HepG2 (cell line): ENCODE results near the gene PRR22. TPM values are rescaled to one million over a fixed set of nuclear protein-coding genes. Genes with fewer than 3 reads are reported as not detected.
A peak's percentile ranks its signal among the peaks of the same experiment; 100 is the strongest.

Experiments used
- ATF4 ChIP-seq, 2 experiments: fragments of 450-650 bp in 1 of 2; sonication (generic) in 1 of 2; formaldehyde crosslinking; IDR thresholded peaks; 2 replicates each; pipeline versions ENCODE4 v1.5.0 to v1.8.0; 2020 to 2022; ENCODE audit warnings: mild to moderate bottlenecking in 1 of 2, missing genetic modification reagents in 1 of 2
- FOSL2 ChIP-seq: sonication (generic); formaldehyde crosslinking; IDR thresholded peaks from 2 replicates; pipeline ENCODE4 v1.4.0; 2020; ENCODE audit warnings: missing genetic modification reagents
- FOXC1 ChIP-seq: sonication (generic); formaldehyde crosslinking; IDR thresholded peaks from 2 replicates; pipeline ENCODE4 v1.8.0; 2022; ENCODE audit warnings: mild to moderate bottlenecking, missing genetic modification reagents, borderline replicate concordance
- FOXK2 ChIP-seq: fragments of 450-650 bp; IDR thresholded peaks from 2 replicates; pipeline ENCODE4 v1.6.1; 2016
- GLI4 ChIP-seq: sonication (generic); formaldehyde crosslinking; IDR thresholded peaks from 2 replicates; pipeline ENCODE4 v1.5.1; 2020; ENCODE audit warnings: missing genetic modification reagents, mild to moderate bottlenecking, moderate library complexity, borderline replicate concordance
- KAT8 ChIP-seq: IDR thresholded peaks from 2 replicates; pipeline ENCODE4 v1.6.1; 2016; ENCODE audit warnings: missing genetic modification reagents, missing compliant biosample characterization
- KMT2A ChIP-seq: sonication (generic); formaldehyde crosslinking; IDR thresholded peaks from 2 replicates; pipeline ENCODE4 v1.4.0; 2020; ENCODE audit warnings: missing genetic modification reagents
- MXD4 ChIP-seq: IDR thresholded peaks from 2 replicates; pipeline ENCODE4 v1.6.1; 2016; ENCODE audit warnings: mild to moderate bottlenecking, missing biosample characterization, missing genetic modification reagents
- NPAS2 ChIP-seq: sonication (generic); formaldehyde crosslinking; IDR thresholded peaks from 2 replicates; pipeline ENCODE4 v1.8.0; 2022; ENCODE audit warnings: mild to moderate bottlenecking, missing genetic modification reagents, borderline replicate concordance
- PAX8 ChIP-seq: sonication (generic); formaldehyde crosslinking; IDR thresholded peaks from 2 replicates; pipeline ENCODE4 v1.8.0; 2022; ENCODE audit warnings: mild to moderate bottlenecking, missing genetic modification reagents, borderline replicate concordance
- REL ChIP-seq: sonication (generic); formaldehyde crosslinking; conservative IDR thresholded peaks from 2 replicates; pipeline ENCODE4 v1.8.0; 2022; ENCODE audit warnings: mild to moderate bottlenecking, missing genetic modification reagents, moderate library complexity
- RELA ChIP-seq: sonication (generic); formaldehyde crosslinking; IDR thresholded peaks from 2 replicates; pipeline ENCODE4 v1.4.0; 2020; ENCODE audit warnings: missing genetic modification reagents
- RERE ChIP-seq: IDR thresholded peaks from 2 replicates; pipeline ENCODE4 v1.6.1; 2016; ENCODE audit warnings: low read depth, missing genetic modification reagents, missing compliant biosample characterization
- SATB2 ChIP-seq: sonication (generic); formaldehyde crosslinking; IDR thresholded peaks from 2 replicates; pipeline ENCODE4 v1.5.0; 2020; ENCODE audit warnings: missing genetic modification reagents
- ZBTB21 ChIP-seq: sonication (generic); formaldehyde crosslinking; IDR thresholded peaks from 2 replicates; pipeline ENCODE4 v1.4.0; 2020; ENCODE audit warnings: missing genetic modification reagents
- ZBTB7A ChIP-seq: sonication (generic); formaldehyde crosslinking; IDR thresholded peaks from 2 replicates; pipeline ENCODE4 v1.8.0; 2022; ENCODE audit warnings: mild to moderate bottlenecking, missing genetic modification reagents
- ZNF230 ChIP-seq: sonication (generic); formaldehyde crosslinking; IDR thresholded peaks from 2 replicates; pipeline ENCODE4 v1.4.0; 2020; ENCODE audit warnings: mild to moderate bottlenecking, missing genetic modification reagents
- ZNF335 ChIP-seq: sonication (generic); formaldehyde crosslinking; IDR thresholded peaks from 2 replicates; pipeline ENCODE4 v1.4.0; 2020; ENCODE audit warnings: missing genetic modification reagents
- ZNF343 ChIP-seq: sonication (generic); formaldehyde crosslinking; IDR thresholded peaks from 2 replicates; pipeline ENCODE4 v1.4.0; 2020; ENCODE audit warnings: mild to moderate bottlenecking, missing genetic modification reagents
- ZNF770 ChIP-seq: sonication (generic); formaldehyde crosslinking; IDR thresholded peaks from 2 replicates; pipeline ENCODE4 v1.5.0; 2020; ENCODE audit warnings: mild to moderate bottlenecking, missing genetic modification reagents
- polyA plus RNA-seq, 8 experiments: library from polyadenylated mRNA; depleted of rRNA in 3 of 8; stranded (reverse) in 7 of 8; unstranded in 1 of 8; fragments of >200 nt; fragmentation: Illumina TruSeq in 4 of 8; extraction: Trizol in 4 of 8; gene quantifications; 2 replicates each; pipeline versions ENCODE4 v1.2.1 to v1.2.3, GENCODE V29; 2011 to 2016; ENCODE audit warnings: low read depth in 4 of 8, missing spikeins in 1 of 8, mixed read lengths in 1 of 8; ENCODE audit not compliant: insufficient read depth in 1 of 8
- total RNA-seq, 5 experiments: library from RNA; depleted of rRNA; stranded (reverse); fragments of >200 nt; fragmentation: Illumina TruSeq; extraction: Trizol; gene quantifications; 2 replicates each; pipeline ENCODE4 v1.2.3, GENCODE V29; 2016; ENCODE audit warnings: low read depth in 1 of 5

Gene PRR22
- total and polyA plus RNA-seq, 2 of the 13 experiments (the other 11 are each of a cell fraction or from before 2014, with no cell fraction given) = 0.84 to 2.3 TPM

GRCh38 chr19:5803752-5804515, 19.4 kb upstream of the PRR22 start (continued):
- peak in 1 of 2 experiments; percentile 82; a peak in 2 of 4 replicates for TF ChIP-seq ATF4 (CRISPR knock-in tag; IDR thresholded peaks at IDR 0.05)
- TF ChIP-seq RELA (CRISPR knock-in tag) = 0 out of 2 replicates have a peak, but pooled peaks have one; percentile 84
- peak; percentile 80 for TF ChIP-seq ZNF770 (CRISPR knock-in tag)
- no peak for TF ChIP-seq SATB2 (CRISPR knock-in tag)
- 0 out of 2 replicates have a peak, but pooled peaks have one; percentile 18 for TF ChIP-seq ZNF335 (CRISPR knock-in tag)
- peak; percentile 42; the same call in 1 of the 2 replicates for TF ChIP-seq ZNF343
- TF ChIP-seq REL (CRISPR knock-in tag) = peak; percentile 64; the same call in 1 of the 2 replicates
- TF ChIP-seq MXD4 = 0 out of 2 replicates have a peak, but pooled peaks have one; percentile 18
- no peak for TF ChIP-seq NPAS2 (CRISPR knock-in tag)
- 0 out of 2 replicates have a peak, but pooled peaks have one; percentile 91 for TF ChIP-seq GLI4 (CRISPR knock-in tag)
- 0 out of 2 replicates have a peak, but pooled peaks have one; percentile 13 for TF ChIP-seq ZBTB7A (CRISPR knock-in tag)
- 0 out of 2 replicates have a peak, but pooled peaks have one; percentile 73 for TF ChIP-seq FOXC1
- peak; percentile 34; the same call in 1 of the 2 replicates for TF ChIP-seq KMT2A (CRISPR knock-in tag)
- no peak for TF ChIP-seq PAX8
- no peak for TF ChIP-seq RERE (CRISPR knock-in tag)
- TF ChIP-seq ZBTB21 = no peak
- peak; percentile 34 for TF ChIP-seq ZNF230
- peak; percentile 45; the same call in 1 of the 2 replicates for TF ChIP-seq KAT8 (CRISPR knock-in tag)
- no peak for TF ChIP-seq FOXK2
- peak; percentile 47 for TF ChIP-seq FOSL2
